ENCODE measurements around the gene ZNHIT1. TPM values are rescaled to one million over a fixed set of nuclear protein-coding genes. Genes with fewer than 3 reads are reported as not detected.

The ZNHIT1 gene
- total RNA-seq, result 45.3 and 91.6 TPM in 2 replicates

GRCh38 chr7:101217388-101218235 is at the start of gene ZNHIT1, which contains the start of gene PLOD3:
ZNHIT1 (plus strand) TSS chr7:101218165; CDS start chr7:101218196, 31 bp downstream.
PLOD3 (minus strand) TSS chr7:101217581; CDS start chr7:101217274, 307 bp downstream.

DNA sequence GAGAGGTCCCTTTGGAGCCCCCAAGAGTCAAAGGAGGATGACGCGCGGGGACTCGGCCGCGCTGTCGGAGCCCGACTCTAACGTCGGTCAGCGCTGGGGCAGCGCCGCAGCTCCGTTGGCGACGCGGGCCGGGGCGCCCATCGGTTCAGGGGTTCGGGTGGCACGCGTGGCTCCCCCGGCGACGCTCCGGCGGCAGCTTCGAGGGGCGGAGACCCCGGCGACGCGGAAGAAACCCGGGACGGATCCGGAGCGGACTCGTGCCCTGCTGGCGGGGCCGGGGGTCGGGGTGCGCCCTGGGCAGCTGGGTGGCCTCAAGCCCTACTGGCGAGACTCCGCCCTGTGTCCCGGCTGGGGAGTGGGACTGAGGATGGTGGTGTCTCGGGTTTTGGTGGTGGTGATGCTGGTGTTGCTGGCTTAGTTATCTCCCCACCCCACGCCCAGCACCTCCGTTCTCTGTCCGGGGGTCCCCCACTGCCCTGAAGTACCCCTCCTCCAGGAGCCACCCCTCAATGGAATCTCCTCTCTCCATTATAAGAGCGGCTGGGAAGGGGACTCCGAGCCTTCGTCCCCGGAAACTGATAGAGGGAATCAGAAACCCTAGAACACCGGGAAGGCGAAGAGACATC is 37.7 kb upstream of the ZNHIT1 start, which contains the start of gene NAT16:
TSS of gene NAT16 (minus strand) at position 164 of the 626 bp plus-strand sequence. CDS start 5,486 bp downstream, outside the sequence.

DNA sequence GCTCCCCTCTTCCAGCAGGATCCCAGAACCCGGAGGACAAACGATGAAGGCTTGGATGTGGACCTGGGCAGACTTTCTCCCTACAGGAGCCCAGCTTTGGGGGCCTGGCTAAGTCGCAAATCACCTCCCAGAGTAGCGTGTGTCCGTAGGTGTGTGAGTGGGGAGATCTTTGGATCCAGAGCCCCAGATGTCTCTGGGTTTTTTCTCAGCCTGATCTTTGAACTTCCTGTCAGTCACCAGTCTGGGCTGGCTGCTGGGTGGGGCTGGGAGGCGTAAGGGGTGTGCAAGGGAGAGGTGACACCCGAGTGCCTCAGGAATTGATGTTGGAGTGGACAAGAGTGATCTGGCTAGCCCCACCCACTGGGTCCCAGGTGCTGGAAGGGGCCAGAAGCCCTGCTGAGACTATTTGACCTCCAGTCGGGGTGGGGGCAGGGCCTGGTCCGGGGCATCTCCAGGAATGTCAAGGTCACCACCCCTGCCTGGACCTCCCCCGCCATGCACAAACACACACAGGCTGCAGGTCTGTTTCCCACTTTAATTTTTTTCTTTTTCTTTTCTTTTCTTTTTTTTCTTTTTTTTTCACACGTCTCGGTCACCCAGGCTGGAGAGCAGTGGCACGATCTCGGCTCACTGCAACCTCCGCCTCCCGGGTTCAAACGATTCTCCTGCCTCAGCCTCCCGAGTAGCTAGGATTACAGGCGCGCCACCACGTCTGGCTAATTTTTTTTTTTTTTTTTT is 16.9 kb upstream of the ZNHIT1 start, which contains the start of gene MOGAT3:
TSS of gene MOGAT3 (minus strand) at position 175 of the 738 bp plus-strand sequence. CDS start 182 bp downstream, outside the sequence.

GRCh38 chr7:101237206-101238067 is 19.5 kb downstream of the ZNHIT1 start, which contains the start of gene CLDN15:
CLDN15 (minus strand) TSS chr7:101237802; CDS start chr7:101237581, 221 bp downstream.

DNA sequence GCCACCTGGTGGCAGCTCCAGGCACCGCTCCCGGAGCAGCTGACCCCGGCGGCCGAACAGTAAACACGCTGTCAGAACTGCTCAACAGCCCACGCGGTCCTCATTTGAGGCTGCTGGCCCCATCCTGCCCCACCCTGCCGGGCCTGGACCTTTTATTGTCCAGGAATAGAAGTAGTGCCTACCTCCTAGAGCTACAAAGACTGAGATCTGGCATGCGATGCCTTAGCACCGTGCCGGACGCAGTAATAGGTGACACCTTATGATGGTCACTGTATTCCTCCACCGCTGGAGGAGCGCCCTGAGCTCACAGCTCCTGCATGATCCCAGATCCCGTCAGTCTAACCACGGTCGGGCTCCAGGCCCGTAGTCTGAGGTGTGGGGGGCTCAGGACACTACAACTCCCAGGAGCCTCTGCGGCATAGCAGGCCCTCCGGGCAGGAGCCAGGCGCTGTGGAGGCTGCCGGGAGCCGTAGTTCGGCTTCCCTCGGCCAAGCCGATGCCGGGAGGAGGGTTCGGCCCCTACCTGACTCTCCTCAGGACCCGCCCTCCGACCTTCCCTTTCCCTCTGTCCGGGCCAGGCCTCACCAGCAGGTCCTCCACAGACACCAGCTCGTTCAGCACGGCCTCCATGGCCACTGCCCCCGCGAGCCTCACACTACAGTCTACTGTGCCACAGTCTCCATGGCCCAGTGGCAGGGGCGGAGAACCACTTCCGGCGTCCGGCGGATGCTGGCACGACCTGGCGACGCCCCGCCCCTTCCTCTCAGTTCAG is 26.6 kb downstream of the ZNHIT1 start, which contains the start of gene FIS1:
TSS of gene FIS1 (minus strand) at position 707 of the 772 bp plus-strand sequence. CDS start at position 630, 77 bp downstream.

Other genes starting within 250 kb of the ZNHIT1 start
- gene MUC12, start 248.6 kb upstream of the ZNHIT1 start, total RNA-seq, result 0.32 and 0.34 TPM in 2 replicates
- gene MUC17, start 198.1 kb upstream of the ZNHIT1 start, total RNA-seq, result not detected in 2 replicates
- 23.2 and 36.1 TPM in 2 replicates for gene TRIM56, start 132.7 kb upstream of the ZNHIT1 start, total RNA-seq
- 26.5 and 37.9 TPM in 2 replicates for gene SERPINE1, start 91.1 kb upstream of the ZNHIT1 start, total RNA-seq
- gene AP1S1, start 63.7 kb upstream of the ZNHIT1 start, total RNA-seq, result 168 and 194 TPM in 2 replicates
- gene VGF, start 52.6 kb upstream of the ZNHIT1 start, total RNA-seq, result 0.32 TPM in 1 of 2 replicates, not detected in the other
- gene NAT16, start 37.9 kb upstream of the ZNHIT1 start, total RNA-seq, result not detected in 2 replicates
- not detected in 2 replicates for gene MOGAT3, start 17.1 kb upstream of the ZNHIT1 start, total RNA-seq
- 75.1 and 96.5 TPM in 2 replicates for gene PLOD3, start 584 bp upstream of the ZNHIT1 start, total RNA-seq
- 2.5 and 4.1 TPM in 2 replicates for gene CLDN15, start 19.6 kb downstream of the ZNHIT1 start, total RNA-seq
- gene FIS1, start 26.9 kb downstream of the ZNHIT1 start, total RNA-seq, result 274 and 310 TPM in 2 replicates
- gene IFT22, start 103.6 kb downstream of the ZNHIT1 start, total RNA-seq, result 23.6 and 38.6 TPM in 2 replicates
- gene COL26A1, start 144.7 kb downstream of the ZNHIT1 start, total RNA-seq, result not detected in 2 replicates

Data from bronchial smooth muscle cell (primary cell).